Gastrocnemius medialis (tissue), 4 donors: ENCODE results near the gene SLC22A1. TPM values are rescaled to one million over a fixed set of nuclear protein-coding genes. Genes with fewer than 3 reads are reported as not detected.

Experiments used
- ATAC-seq, 2 donors: fragments of 150-250 bp; one replicate each; pipeline ENCODE4 v1.9.1; 2016
- DNase-seq, 2 donors: peaks; one replicate each; pipeline ENCODE4 v3.0.0-alpha.2; 2019
- H3K27ac ChIP-seq, 4 donors: fragments of 200-600 bp; sonication (generic); 1 replicate in 1 of 4; 2 replicates in 3 of 4; pipeline ENCODE4 v1.5.1; 2016 to 2018; ENCODE audit warnings: mild to moderate bottlenecking in 2 of 4, moderate library complexity in 1 of 4
- H3K27me3 ChIP-seq, 3 donors: fragments of 200-600 bp; sonication (generic) in 2 of 3; 1 replicate in 1 of 3; 2 replicates in 2 of 3; pipeline versions ENCODE4 v1.5.1 to v1.6.0; 2016 to 2019; ENCODE audit warnings: mild to moderate bottlenecking in 1 of 3, moderate library complexity in 1 of 3
- H3K36me3 ChIP-seq, 2 donors: fragments of 200-600 bp; sonication (generic) in 1 of 2; one replicate each; pipeline ENCODE4 v1.5.1; 2017 to 2018
- H3K4me1 ChIP-seq, 2 donors: fragments of 200-600 bp; sonication (generic) in 1 of 2; one replicate each; pipeline ENCODE4 v1.5.1; 2016 to 2017; ENCODE audit warnings: mild to moderate bottlenecking in 2 of 2
- H3K4me3 ChIP-seq, 4 donors: fragments of 200-600 bp; sonication (generic) in 3 of 4; 1 replicate in 1 of 4; 2 replicates in 3 of 4; pipeline ENCODE4 v1.5.1; 2016 to 2019; ENCODE audit warnings: mild to moderate bottlenecking in 2 of 4
- H3K9me3 ChIP-seq, 3 donors: fragments of 200-600 bp; sonication (generic) in 2 of 3; 1 replicate in 1 of 3; 2 replicates in 2 of 3; pipeline ENCODE4 v1.5.1; 2016 to 2019
- POLR2A ChIP-seq, 2 donors: fragments of 450-650 bp; IDR thresholded peaks; one replicate each; pipeline ENCODE4 v1.6.1; 2017; ENCODE audit warnings: antibody characterized with exemption in 2 of 2, mild to moderate bottlenecking in 2 of 2, moderate library complexity in 2 of 2
- in situ Hi-C, 4 donors: fragments of 200-750 bp; cut with MboI; loops; one replicate each; pipeline versions ENCODE4 v1.15.0 to v1.8.0; 2017; ENCODE audit warnings: low sequenced_read_pairs in 4 of 4
- intact Hi-C: fragments of 100-400 bp; cut with DNase I; formaldehyde crosslinking; loops from one replicate; pipeline ENCODE4 v1.15.1; 2023; ENCODE audit warnings: low total_unique reads
- total RNA-seq, 4 donors: library from RNA; depleted of rRNA; stranded (reverse); fragments of >200 nt; gene quantifications; one replicate each; pipeline versions ENCODE4 v1.1.0 to v1.2.3, GENCODE V29; 2016
- TF ChIP-seq, protein P1 (sequence below), 5 experiments: fragments of 450-650 bp in 3 of 5; fragments of 200-600 bp in 2 of 5; sonication (generic) in 2 of 5; IDR thresholded peaks in 4 of 5; conservative IDR thresholded peaks in 1 of 5; 1 replicate in 4 of 5; 2 replicates in 1 of 5; pipeline ENCODE4 v1.5.1; 2016 to 2019; ENCODE audit warnings: antibody characterized with exemption in 5 of 5, mild to moderate bottlenecking in 3 of 5, moderate library complexity in 3 of 5

The SLC22A1 gene
- total RNA-seq, 4 donors from 2014 or later = 0.78 to 1.4 (median 1.1) TPM

DNA sequence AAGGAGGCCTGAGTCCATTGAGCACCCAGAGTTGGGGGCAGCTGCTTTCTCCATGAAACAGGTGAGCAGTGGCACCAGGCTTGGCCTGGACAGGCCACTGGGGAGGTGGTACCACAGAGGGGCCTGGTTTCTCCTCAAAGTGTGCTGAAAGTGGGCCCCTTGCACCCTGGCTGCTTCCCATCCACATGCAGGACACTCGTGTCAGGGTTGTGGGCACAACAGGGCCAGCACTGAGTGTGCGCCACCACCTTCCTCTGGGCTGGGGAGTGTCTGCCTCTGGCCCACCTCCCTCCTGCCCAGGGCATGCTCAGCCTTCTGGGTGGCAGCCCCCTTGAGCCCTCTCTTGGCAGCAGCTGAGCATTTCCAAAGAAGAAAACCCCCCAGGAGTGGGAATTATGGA is 5.2 kb upstream of the SLC22A1 start:
- Histone ChIP-seq H3K4me3 (no peak overlapping the region), H3K4me1 (no peaks in the 10 kb centered on the region), H3K27ac (no peak overlapping the region), H3K36me3 (peaks cover 0 to 12% of the 10 kb centered on the region in 2 donors), H3K9me3 (no peaks in the 10 kb centered on the region), H3K27me3 (no peaks in the 10 kb centered on the region)
- no peak for ATAC-seq
- intact Hi-C loops = no loop called here
- TF ChIP-seq POLR2A (IDR thresholded peaks at IDR 0.05) = no peak
- TF ChIP-seq, protein P1, sequence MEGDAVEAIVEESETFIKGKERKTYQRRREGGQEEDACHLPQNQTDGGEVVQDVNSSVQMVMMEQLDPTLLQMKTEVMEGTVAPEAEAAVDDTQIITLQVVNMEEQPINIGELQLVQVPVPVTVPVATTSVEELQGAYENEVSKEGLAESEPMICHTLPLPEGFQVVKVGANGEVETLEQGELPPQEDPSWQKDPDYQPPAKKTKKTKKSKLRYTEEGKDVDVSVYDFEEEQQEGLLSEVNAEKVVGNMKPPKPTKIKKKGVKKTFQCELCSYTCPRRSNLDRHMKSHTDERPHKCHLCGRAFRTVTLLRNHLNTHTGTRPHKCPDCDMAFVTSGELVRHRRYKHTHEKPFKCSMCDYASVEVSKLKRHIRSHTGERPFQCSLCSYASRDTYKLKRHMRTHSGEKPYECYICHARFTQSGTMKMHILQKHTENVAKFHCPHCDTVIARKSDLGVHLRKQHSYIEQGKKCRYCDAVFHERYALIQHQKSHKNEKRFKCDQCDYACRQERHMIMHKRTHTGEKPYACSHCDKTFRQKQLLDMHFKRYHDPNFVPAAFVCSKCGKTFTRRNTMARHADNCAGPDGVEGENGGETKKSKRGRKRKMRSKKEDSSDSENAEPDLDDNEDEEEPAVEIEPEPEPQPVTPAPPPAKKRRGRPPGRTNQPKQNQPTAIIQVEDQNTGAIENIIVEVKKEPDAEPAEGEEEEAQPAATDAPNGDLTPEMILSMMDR (IDR thresholded peaks at IDR 0.05 in 4 of 5, conservative IDR thresholded peaks at IDR 0.05 in 1 of 5) = no peak
- in situ Hi-C loops = no loop called here
- no peak for DNase-seq

- no peak for DNase-seq
- no peak overlapping the region for H3K27ac ChIP-seq
- in situ Hi-C loops = no loop called here
- H3K4me3 ChIP-seq = no peak overlapping the region
- TF ChIP-seq, protein P1 (IDR thresholded peaks at IDR 0.05 in 4 of 5, conservative IDR thresholded peaks at IDR 0.05 in 1 of 5) = no peak
- no peak for TF ChIP-seq POLR2A (IDR thresholded peaks at IDR 0.05)
- H3K9me3 ChIP-seq = no peaks in the 10 kb centered on the region
- H3K27me3 ChIP-seq = no peaks in the 10 kb centered on the region
- H3K36me3 ChIP-seq = peaks cover 0 to 15% of the 10 kb centered on the region in 2 donors
- intact Hi-C loops = no loop called here
- ATAC-seq = no peak
- H3K4me1 ChIP-seq = no peaks in the 10 kb centered on the region
Observed at GRCh38 chr6:160117137-160117536, 4.5 kb upstream of the SLC22A1 start.

DNA sequence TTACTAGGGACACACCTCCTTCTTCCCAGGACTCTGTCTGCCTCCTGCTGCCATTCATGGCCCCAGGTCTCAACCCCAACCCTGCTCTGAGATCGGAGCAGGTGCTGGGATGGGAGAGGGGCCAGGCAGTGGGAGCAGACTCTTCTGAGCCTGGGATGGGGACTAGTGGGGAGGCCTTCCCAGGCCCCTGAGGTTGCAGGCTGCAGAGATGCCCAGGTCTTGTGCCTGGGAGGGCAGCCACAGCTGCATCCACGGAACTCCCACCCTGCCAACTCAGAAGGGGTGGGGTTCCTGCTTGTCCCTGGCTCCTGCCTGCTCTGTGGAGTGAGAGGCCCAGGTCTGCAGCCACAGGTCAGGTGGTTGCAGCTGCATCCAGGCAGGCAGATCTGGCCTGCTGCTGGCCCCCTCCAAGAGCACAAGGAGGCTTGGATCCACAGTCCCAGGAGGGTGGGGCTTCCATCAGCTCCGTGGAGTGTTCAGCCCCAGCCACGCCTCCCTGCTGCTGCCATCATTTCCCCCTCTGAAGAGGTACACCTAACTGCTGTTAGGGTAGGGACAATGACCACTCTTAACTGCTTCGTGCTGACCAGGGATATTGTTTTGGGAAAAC is 2.9 kb upstream of the SLC22A1 start:
- H3K27me3 ChIP-seq = no peaks in the 10 kb centered on the region
- no peaks in the 10 kb centered on the region for H3K9me3 ChIP-seq
- no peak for ATAC-seq
- no peaks in the 10 kb centered on the region for H3K4me1 ChIP-seq
- no peak for DNase-seq
- no peak overlapping the region for H3K27ac ChIP-seq
- intact Hi-C loops (no loop called here), in situ Hi-C loops (no loop called here)
- TF ChIP-seq POLR2A (IDR thresholded peaks at IDR 0.05) = no peak
- TF ChIP-seq, protein P1 (IDR thresholded peaks at IDR 0.05 in 4 of 5, conservative IDR thresholded peaks at IDR 0.05 in 1 of 5) = no peak
- no peak overlapping the region for H3K4me3 ChIP-seq
- H3K36me3 ChIP-seq = peaks cover 0 to 15% of the 10 kb centered on the region in 2 donors

GRCh38 chr6:160120087-160120486 is 1.5 kb upstream of the SLC22A1 start:
- Histone ChIP-seq H3K4me1 (no peaks in the 10 kb centered on the region), H3K36me3 (peaks cover 0 to 15% of the 10 kb centered on the region in 2 donors), H3K9me3 (no peaks in the 10 kb centered on the region), H3K27ac (no peak overlapping the region), H3K27me3 (no peaks in the 10 kb centered on the region), H3K4me3 (no peak overlapping the region)
- in situ Hi-C loops (no loop called here), intact Hi-C loops (no loop called here)
- ATAC-seq (no peak), DNase-seq (no peak)
- TF ChIP-seq, protein P1 (IDR thresholded peaks at IDR 0.05 in 4 of 5, conservative IDR thresholded peaks at IDR 0.05 in 1 of 5) = no peak

- intact Hi-C loops = no loop called here
- H3K4me1 ChIP-seq = no peaks in the 10 kb centered on the region
- H3K27ac ChIP-seq = no peak overlapping the region
- H3K27me3 ChIP-seq = no peaks in the 10 kb centered on the region
- peaks cover 0 to 15% of the 10 kb centered on the region in 2 donors for H3K36me3 ChIP-seq
- no peak for DNase-seq
- no peak overlapping the region for H3K4me3 ChIP-seq
- in situ Hi-C loops = no loop called here
- H3K9me3 ChIP-seq = no peaks in the 10 kb centered on the region
- no peak for ATAC-seq
- TF ChIP-seq, protein P1 (IDR thresholded peaks at IDR 0.05 in 4 of 5, conservative IDR thresholded peaks at IDR 0.05 in 1 of 5) = no peak
- no peak for TF ChIP-seq POLR2A (IDR thresholded peaks at IDR 0.05)
Observed at GRCh38 chr6:160121981-160122380, 366 bp downstream of the SLC22A1 start.
